DMS53 treated with DMSO at 0.1 percent for 48 hours (cell line): ENCODE results near the gene ARHGEF40.

Experiments
- DNase-seq: peaks from one replicate; lab custom pipeline; 2025; ENCODE audit not compliant: unreplicated experiment; lab: John Stamatoyannopoulos, UW

Gene ARHGEF40

DNA sequence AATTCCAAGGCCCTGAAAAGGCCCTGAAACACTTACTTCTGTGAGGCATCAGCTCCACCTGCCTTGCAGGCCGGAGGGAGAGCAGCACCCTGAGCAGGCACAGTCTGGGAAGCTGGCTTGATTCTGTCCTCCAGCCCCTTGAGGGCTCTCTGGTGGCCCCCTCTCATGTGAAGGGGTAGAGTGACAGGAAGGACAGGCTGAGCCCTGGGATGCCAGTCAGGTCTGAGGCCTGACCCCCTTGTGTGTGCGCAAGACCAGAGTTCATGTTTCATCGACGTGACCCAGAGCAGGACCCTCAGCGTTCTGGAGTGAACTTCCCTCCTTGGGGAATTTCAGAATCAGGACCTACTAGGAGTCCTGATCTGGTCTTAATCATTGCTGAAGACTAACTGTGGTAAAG lies 11.2 kb upstream of the ARHGEF40 start:
- no peak for DNase-seq

DNA sequence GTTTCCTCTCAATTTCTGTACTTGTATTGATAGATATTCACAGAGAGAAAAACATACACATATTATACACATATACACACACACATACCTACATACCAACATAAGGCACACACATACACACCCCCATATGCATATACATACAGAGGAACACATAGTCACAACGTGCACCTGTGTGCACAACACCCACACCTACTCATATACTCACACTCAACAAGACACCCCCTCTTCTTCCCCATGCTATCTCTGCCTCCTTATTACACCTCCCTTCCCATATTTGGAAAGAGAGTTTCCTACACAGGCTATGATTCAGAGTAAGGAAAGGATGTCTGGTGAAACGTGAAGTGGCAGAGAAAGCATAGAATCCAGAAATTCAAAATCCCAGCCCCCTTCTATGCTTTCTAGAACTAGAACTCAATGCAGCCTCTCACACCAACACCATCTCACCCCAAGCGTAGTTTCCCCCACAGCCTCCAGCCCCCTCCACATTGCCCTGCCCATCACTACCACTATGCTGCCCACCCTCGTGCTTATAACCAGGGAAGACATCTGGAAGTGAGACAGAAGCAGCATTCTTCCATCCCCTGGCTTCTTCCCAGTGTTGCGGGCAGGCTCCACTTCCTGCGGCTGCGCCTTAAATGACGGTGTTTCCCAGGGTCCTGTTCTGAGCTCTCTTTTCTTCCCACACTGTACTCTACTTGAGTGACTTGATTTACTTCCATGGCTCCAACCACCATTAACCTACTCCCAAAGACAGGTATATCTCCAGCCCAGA lies 10.1 kb upstream of the ARHGEF40 start:
- no peak for DNase-seq

DNA sequence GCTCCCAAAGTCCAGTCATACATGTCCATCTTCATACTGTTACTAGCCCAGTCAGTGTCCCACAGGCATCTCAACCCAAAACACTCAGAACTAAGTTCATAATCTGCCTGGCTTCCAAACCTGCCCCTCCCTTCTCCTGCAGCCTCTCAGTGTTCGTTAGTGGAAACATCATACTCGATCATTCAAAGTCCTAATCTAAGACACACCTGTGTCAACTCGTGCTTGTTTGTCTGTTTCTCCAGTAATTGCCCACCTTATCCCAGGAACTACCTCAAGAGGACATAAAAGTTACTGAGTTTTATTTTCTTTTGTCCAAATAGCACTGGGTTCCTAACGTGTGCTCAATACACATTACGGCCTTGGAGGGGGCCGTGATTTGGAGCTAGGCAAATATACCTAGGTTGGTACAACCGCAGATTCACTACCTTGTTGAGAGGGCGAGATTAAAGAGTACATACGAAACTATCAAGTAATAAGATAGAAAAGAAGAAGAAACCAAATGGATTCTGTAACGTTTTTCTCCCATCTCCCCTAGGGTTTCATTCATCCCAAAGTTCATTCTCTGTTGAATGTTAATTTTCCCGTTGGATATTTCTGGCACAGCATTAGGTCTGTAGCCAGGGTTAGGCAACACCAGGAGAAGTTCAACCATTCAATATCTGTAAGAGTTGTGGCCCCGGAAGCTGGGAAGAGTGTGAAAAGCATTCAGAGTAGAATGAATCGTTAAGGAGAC lies 9.3 kb upstream of the ARHGEF40 start:
- DNase-seq, result no peak

DNA sequence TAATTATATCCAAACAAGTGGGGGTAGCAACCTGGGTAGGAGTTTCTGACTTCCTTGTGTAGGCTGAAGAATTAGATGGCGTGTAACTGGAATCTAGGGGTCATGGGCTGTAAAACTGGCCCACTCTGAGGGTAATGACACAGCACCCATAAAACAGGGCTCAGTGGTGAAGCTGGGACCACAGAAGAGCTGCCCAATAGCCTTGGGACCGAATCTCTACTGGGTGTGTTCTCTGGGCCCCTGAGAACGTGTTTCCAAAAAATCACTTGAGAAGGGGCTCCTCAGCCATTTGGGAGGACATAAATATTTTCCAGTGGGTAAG lies 8.8 kb upstream of the ARHGEF40 start:
- DNase-seq, result no peak

DNA sequence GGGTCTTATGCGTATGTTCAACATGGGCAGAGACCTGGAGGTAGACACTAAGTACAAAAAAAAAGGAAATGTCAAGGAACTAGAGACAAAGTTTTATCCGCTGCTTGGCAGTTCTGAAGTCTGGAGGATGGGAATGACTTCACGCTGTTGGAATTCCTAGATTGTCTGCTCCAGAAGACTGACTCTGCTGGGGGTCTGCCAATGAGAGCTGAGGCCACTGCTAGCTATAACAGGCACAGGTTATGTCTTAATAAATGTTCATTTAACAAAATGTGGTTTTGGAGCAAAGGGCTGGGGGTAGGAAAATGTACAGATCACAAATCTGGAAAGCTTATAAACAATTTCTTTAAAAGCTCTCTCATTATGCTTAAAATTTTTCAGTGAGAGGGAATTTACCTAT lies 6.6 kb upstream of the ARHGEF40 start:
- no peak for DNase-seq

DNA sequence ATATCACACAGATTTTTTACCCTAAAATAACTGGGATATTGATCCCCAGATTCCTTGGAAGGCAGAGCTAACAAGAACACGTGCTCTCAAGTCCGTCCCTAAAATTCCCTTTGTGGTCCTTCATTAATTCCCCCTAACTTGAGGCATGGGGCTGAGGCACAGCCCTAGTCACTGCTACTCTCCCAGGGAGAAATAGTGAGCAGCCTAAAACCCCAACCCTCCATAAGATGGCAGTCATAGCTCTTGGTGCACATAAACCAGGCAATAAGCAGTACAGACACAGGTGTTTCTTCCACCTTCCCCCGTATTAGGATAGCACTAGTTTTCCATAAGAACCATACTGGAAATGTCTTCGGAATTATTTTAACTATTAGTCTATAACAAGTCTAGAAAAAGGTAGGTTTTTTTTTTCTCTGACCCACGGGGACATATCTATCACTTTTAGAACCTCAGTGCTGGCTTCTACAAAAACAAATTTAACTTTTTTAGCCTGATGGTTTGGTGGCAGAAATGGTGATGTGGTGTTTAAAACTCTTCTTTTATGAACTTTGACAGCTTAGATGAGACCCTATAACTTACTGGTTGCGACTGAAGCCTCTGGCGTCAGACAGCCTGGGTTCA lies 3.1 kb upstream of the ARHGEF40 start:
- peak; percentile 32 for DNase-seq

DNA sequence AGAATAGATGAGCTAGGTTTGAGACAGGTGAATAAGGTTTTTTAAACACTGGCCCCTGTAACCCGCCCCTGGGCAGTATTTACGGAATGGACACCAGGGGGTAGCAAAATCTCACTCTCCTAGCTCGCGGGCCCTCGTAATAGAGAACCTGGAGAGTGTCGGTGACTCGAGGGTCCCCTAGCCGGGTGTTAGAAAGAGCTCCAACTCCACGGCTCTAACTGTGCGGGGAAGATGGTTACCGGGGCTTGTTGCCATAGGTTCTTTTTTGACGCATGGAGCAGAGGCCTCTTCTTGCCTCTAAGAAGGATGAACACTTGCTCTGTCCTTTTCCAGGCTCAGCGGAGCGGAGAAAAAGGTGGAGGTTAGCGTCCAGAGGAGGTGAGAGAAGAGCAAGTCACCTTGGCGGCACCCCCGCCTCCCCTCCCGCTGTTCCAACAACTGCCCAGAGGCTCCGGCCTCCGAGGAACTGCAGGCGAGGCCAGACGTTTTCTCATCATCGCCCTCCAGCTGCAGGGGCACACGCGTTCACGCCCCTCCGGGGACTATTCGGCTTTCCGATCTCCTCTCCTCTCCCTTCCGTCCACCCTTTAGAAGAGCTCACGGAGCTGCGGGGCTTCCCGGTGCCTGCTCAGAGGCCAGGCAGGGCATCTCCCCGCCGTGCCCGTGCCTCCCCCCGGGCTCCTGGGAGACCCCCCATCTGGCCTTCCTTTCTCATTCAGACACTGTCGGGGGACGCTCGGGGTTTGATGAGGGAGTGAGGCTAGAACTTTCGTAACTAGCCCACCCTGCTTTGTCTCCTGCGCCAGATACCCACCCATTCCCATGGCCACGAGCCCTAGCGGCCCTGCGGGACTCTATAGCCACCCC lies 1.4 kb upstream of the ARHGEF40 start:
- DNase-seq, result peak; percentile 18

DNA sequence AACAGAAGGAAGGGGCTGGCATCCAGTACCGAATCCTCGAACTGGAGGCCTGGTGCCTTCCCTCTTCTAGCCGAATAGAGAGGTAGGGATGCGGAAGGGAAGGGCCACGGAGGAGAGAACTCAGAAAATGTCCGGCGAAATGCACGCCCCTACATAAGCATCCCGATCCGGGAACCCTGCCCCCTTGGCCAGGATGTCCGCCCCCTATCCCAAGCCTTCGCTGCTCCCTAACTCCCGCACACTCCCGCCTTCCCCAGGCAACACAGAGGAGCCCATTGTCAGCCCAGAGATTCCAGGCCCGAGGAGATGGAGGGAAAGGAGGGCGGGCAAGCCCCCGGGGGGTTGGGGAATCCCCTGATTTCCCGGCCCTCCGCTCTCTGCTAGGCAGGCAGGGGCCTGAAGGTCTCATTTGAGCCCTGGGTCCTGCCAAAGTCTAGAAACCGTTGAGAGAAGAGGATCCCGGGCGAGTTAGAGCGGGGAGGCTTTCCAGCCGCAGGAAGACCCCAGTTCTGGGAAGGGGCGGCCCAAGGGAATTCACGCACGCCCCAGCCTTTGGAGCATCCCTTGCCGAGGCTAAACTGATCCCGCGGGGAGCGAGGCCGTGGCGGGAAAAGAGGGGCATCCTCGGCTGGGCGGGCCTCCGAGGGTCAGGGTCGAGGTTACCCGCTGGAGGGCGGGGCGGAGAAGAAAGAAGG lies 569 bp upstream of the ARHGEF40 start:
- DNase-seq, result no peak

DNA sequence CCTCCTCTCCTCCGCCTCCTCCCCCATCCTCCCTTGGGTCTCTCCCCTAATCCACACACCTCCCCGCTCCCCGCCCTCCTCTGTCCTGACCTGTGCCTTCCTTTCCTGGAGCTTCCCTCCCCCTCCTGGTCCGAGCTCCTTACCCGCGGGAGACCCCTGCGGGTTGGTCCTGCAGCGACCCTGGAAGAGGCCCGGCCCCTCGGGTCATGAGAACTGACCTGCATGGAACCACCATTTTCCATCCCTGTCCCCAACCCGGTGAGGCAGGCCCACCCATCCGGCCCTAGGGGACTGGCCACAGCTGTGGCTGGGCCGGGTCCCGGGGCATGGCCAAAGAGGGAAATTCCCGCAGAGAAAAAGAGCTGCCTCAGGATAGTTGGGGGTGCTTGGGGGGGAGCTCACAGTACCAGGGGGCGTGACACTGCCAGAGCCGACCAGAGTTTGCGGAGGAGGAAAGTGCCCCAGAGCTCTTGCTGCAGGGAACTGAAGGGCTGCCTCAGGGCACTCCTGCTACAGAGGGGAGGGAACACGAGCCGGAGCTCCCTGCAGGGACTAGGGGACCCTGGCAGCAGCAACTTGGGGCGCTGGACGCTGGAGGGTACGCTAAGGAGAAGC lies 613 bp downstream of the ARHGEF40 start:
- DNase-seq, result no peak

DNA sequence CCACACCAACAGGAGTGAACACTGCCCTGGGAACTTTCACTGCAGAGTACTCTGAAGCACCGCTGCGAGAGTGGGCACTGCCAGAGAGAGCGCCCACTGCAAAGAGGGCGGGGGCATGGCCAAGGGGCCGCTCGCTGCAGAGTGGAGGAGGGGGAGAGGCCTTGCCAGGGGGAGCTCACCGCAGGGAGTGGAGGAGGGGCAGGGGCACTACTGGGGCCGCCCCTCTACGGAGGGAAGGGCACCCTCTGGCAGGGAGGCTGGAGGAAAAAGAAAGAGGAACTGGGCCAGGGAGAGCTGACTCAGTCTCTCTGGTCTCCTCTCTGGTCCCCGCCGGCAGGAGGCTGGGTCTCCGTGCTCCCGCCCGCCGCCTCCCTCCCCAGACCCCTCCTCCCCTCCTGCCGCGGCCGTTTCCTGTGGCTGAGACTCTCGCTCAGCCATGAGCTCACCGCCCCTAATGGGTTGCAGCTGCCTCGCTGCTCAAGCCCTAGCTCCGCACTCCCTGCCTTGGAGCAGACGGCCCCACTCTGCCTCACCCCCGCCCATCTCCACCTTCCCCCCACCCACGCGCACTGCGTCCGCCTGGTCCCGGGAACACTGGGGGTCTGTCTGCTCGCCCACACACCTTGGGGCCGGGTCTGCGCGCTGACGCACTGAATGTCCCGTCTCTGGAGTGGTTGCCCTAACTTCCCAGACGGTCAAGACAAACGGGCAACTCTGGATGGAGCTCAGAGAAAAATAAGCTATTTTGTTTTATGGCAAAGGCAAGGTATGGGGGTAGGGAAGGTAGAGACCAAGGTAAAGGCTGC lies 1.3 kb downstream of the ARHGEF40 start:
- DNase-seq, result peak; percentile 24

DNA sequence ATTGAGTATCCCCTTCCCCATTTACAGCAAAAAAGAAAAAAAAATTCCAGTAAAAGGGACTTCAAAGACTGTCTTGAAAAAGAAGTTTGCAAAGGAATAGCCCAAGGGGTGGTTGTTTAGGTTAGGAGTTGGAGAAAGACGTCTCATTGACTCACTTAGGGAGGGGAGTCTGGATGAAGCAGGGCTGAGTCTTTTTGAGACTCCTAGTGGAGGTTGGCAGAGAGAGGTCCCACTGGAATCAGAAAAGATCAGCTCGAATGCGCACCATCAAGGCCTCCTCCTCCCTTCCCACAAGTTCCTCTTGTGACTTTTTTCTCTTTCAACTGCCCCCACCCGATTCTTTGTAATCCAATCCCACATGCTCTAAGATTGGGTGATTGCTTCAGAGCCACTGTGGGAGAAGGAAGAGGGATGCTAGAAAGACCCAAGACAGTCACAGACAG lies 1.9 kb downstream of the ARHGEF40 start:
- DNase-seq, result no peak

DNA sequence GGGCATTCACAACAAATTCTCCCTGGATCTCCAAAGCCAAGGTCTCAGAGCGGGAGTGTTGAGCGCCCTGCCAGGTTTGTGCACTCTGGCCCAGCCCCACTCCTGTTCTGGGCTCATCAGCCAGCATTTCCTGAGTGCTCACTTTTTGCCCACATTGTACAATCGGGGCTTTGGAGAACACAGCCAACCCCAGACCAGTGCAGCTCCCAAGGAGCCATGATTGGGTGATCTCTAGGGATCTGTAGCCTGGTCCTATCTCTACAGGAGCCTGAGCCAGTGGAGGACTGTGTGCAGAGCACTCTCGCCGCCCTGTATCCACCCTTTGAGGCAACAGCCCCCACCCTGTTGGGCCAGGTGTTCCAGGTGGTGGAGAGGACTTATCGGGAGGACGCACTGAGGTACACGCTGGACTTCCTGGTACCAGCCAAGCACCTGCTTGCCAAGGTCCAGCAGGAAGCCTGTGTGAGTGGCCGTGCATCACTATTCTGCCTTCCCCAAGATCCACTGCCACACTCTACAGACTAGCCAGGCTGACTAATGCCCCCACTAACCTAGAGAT lies 2.8 kb downstream of the ARHGEF40 start:
- no peak for DNase-seq

DNA sequence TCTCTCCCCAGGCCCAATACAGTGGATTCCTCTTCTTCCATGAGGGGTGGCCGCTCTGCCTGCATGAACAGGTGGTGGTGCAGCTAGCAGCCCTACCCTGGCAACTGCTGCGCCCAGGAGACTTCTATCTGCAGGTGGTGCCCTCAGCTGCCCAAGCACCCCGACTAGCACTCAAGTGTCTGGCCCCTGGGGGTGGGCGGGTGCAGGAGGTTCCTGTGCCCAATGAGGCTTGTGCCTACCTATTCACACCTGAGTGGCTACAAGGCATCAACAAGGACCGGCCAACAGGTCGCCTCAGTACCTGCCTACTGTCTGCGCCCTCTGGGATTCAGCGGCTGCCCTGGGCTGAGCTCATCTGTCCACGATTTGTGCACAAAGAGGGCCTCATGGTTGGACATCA lies 3.8 kb downstream of the ARHGEF40 start:
- DNase-seq, result no peak

DNA sequence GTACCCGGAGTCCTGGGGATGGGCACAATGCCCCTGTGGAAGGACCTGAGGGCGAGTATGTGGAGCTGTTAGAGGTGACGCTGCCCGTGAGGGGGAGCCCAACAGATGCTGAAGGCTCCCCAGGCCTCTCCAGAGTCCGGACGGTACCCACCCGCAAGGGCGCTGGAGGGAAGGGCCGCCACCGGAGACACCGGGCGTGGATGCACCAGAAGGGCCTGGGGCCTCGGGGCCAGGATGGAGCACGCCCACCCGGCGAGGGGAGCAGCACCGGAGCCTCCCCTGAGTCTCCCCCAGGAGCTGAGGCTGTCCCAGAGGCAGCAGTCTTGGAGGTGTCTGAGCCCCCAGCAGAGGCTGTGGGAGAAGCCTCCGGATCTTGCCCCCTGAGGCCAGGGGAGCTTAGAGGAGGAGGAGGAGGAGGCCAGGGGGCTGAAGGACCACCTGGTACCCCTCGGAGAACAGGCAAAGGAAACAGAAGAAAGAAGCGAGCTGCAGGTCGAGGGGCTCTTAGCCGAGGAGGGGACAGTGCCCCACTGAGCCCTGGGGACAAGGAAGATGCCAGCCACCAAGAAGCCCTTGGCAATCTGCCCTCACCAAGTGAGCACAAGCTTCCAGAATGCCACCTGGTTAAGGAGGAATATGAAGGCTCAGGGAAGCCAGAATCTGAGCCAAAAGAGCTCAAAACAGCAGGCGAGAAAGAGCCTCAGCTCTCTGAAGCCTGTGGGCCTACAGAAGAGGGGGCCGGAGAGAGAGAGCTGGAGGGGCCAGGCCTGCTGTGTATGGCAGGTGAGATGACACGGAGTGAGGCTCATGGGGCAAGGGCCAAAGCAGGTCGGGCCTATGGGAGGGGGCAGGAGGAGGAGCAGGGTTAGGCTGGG lies 4.5 kb downstream of the ARHGEF40 start:
- no peak for DNase-seq

DNA sequence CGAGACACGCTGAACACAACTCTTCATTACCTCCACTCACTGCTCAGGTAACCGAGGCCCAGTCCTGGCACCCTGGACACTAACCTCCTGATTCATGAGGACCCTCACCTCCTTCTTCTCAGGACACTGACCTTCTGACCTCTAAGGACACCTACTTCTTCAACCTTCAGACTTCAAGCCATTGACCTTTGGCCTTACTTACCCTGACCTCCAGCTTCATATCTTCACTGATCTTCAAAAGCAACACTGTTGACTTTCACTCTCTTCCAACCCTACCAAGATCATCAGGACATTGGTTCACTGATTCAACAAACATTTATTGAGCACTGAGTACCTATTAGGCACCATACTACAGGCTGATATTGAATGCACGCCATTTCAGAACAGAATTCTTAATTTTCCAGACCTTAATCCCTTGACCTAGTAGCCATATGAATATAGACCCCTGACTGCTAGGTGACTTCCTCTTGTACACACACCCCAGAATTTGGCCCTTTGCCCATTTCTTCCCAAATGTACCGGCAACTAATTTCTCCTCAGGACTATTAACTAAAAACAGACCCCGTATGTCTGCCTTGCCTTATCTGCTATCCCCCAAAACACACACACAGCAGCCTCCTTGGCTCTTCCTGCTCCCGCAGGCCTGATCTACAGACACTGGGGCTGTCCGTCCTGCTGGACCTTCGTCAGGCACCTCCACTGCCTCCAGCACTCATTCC lies 5.8 kb downstream of the ARHGEF40 start:
- DNase-seq, result no peak

DNA sequence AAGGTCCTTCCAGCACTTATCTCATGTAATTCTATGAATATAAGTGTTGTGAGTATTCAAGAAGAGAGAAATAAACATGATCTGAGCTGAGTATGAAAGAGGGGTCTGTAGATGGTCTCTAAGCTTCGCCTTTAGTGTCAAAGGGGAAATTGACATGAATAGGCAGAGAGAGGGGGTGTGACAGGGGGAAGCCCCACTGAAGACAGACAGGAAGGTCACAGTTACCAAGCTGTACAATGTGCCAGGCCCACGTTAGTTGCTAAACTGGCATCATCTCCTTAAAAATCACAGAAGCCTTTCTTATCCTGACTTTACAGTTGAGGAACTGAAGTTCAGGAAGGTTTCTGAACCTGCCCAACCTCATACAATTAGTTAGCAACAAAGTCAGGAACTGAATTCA lies 7.6 kb downstream of the ARHGEF40 start:
- no peak for DNase-seq

DNA sequence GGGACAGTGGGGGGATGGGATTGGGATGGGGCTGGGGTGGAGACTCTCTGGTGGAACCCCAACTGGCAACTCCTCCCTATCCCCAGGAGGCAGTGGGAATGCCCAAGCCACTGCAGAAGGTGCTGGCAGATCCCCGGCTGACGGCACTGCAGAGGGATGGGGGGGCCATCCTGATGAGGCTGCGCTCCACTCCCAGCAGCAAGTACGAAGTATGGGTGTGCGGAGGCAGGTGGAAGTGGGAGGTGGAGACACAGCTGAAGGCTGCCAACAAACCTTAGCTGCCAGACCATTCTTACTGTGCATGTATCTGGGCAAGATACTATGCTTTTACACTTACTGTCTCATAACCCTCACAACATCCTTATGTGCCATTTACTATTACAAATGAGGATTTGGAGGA lies 8.2 kb downstream of the ARHGEF40 start:
- DNase-seq, result no peak

DNA sequence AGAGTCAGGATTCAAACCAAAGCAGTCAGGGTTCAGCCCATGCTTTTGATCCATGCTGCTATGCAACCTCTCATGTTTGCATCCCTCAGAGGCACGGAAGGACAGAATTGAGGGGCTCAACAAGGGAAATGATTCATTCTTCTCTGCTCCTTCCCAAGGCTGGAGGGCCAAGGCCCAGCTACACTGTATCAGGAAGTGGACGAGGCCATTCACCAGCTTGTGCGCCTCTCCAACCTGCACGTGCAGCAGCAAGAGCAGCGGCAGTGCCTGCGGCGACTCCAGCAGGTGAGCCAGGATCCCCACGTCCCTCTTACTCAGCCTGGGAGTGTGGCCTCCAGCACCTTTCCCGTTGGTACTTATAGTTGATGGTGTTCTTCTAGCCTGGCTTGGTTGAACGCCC lies 8.6 kb downstream of the ARHGEF40 start:
- DNase-seq, result no peak
